Suprapubic skin (tissue), 4 donors: ENCODE measurements around the gene SYT17. TPM values are rescaled to one million over a fixed set of nuclear protein-coding genes. Genes with fewer than 3 reads are reported as not detected.

Experiments
- DNase-seq, 2 donors: peaks; one replicate each; pipeline ENCODE4 v3.0.0-alpha.2; 2019; ENCODE audit warnings: low spot score in 2 of 2
- H3K27ac ChIP-seq: fragments of 200-600 bp; sonication (generic); one replicate; pipeline ENCODE4 v1.5.1; 2019
- H3K27me3 ChIP-seq: fragments of 200-600 bp; sonication (generic); one replicate; pipeline ENCODE4 v1.5.1; 2019
- H3K36me3 ChIP-seq: fragments of 200-600 bp; sonication (generic); one replicate; pipeline ENCODE4 v1.5.1; 2019
- H3K4me1 ChIP-seq: fragments of 200-600 bp; sonication (generic); one replicate; pipeline ENCODE4 v1.5.1; 2019
- H3K4me3 ChIP-seq: fragments of 200-600 bp; sonication (generic); one replicate; pipeline ENCODE4 v1.5.1; 2019; ENCODE audit warnings: mild to moderate bottlenecking
- H3K9me3 ChIP-seq: fragments of 200-600 bp; sonication (generic); one replicate; pipeline ENCODE4 v1.5.1; 2019
- EP300 ChIP-seq: sonication (generic); formaldehyde crosslinking; IDR thresholded peaks from one replicate; pipeline ENCODE4 v1.6.1; 2017; ENCODE audit warnings: antibody characterized with exemption
- POLR2A ChIP-seq, 2 donors: fragments of 450-650 bp; IDR thresholded peaks; one replicate each; pipeline ENCODE4 v1.6.1; 2017; ENCODE audit warnings: antibody characterized with exemption in 2 of 2, mild to moderate bottlenecking in 2 of 2, moderate library complexity in 2 of 2
- POLR2AphosphoS5 ChIP-seq, 3 donors: sonication (generic); formaldehyde crosslinking; IDR thresholded peaks; one replicate each; pipeline ENCODE4 v1.6.1; 2017; ENCODE audit warnings: antibody characterized with exemption in 3 of 3
- WGBS: methylation state at CpG from one replicate; pipeline ENCODE4 v1.1.5; 2018; 5-methylcytosine and 5-hydroxymethylcytosine counted together
- total RNA-seq, 4 donors: library from RNA; depleted of rRNA; stranded (reverse); fragments of >200 nt; gene quantifications; one replicate each; pipeline ENCODE4 v1.1.0, GENCODE V29; 2016
- TF ChIP-seq, protein P1 (sequence below), 2 donors: fragments of 200-600 bp in 1 of 2; fragments of 450-650 bp in 1 of 2; sonication (generic) in 1 of 2; IDR thresholded peaks; one replicate each; pipeline ENCODE4 v1.5.1; 2016 to 2019; ENCODE audit warnings: antibody characterized with exemption in 2 of 2, mild to moderate bottlenecking in 1 of 2, moderate library complexity in 1 of 2

The SYT17 gene
- total RNA-seq, 4 donors from 2014 or later, result 2.5 to 27.6 (median 9.7) TPM

GRCh38 chr16:19219836-19220235, 51.8 kb downstream of the SYT17 start:
- no peak overlapping the region for H3K4me3 ChIP-seq
- H3K27ac ChIP-seq, result no peak overlapping the region
- H3K36me3 ChIP-seq, result peaks cover 15% of the 10 kb centered on the region
- 100% methylated on average over 2 of the region's 2 CpGs for WGBS
- H3K27me3 ChIP-seq, result no peaks in the 10 kb centered on the region
- TF ChIP-seq, protein P1, sequence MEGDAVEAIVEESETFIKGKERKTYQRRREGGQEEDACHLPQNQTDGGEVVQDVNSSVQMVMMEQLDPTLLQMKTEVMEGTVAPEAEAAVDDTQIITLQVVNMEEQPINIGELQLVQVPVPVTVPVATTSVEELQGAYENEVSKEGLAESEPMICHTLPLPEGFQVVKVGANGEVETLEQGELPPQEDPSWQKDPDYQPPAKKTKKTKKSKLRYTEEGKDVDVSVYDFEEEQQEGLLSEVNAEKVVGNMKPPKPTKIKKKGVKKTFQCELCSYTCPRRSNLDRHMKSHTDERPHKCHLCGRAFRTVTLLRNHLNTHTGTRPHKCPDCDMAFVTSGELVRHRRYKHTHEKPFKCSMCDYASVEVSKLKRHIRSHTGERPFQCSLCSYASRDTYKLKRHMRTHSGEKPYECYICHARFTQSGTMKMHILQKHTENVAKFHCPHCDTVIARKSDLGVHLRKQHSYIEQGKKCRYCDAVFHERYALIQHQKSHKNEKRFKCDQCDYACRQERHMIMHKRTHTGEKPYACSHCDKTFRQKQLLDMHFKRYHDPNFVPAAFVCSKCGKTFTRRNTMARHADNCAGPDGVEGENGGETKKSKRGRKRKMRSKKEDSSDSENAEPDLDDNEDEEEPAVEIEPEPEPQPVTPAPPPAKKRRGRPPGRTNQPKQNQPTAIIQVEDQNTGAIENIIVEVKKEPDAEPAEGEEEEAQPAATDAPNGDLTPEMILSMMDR (IDR thresholded peaks at IDR 0.05), result no peak
- TF ChIP-seq EP300, result no peak
- no peak for TF ChIP-seq POLR2AphosphoS5 (IDR thresholded peaks at IDR 0.05)
- TF ChIP-seq POLR2A (IDR thresholded peaks at IDR 0.05), result no peak
- no peak for DNase-seq
- peaks cover 10% of the 10 kb centered on the region for H3K9me3 ChIP-seq
- no peaks in the 10 kb centered on the region for H3K4me1 ChIP-seq

DNA sequence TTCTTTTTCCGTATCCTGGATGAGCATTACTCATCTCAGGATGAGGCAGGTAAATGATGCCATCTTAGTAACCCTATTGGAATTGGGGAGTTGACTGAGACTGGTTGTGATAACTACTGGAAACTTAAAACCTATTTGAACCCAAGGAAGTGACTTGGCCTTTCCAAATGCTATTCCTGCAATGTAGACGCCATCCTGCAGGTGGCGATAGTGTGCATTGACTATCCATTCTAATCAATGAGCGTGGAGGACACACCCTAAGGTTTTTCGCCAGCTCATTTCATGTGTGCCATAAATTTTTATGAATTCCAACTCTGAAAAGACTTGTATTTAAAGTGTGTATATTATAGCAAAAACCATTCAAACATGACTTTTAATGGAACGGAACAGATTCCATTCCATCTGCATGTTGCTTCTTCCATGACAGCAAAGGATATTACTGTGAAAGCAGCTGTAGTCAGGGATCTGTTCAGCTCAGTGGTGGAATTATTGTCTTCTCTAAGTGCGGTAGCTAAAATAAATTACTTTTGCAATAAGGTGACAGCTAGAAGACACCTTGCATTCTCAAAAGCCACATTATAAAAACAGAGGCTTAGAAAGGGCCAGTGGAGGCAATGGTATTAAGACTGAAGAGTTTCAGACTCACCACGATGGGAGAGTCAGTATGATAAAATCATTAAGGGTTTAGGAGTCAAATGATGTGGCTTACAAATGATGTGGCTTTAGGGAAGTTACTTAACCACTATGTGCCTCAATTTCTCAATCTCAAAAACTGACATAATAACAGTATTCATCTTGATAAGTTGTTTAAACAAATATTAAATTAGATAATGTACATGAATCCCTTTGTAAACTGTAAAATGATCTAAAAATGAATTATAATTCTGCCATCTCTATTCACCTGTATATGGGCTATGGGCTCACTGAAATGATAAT, 55.5 kb downstream of the SYT17 start:
- peaks cover 10% of the 10 kb centered on the region for H3K9me3 ChIP-seq
- 57% methylated on average over 8 of the region's 8 CpGs for WGBS
- no peaks in the 10 kb centered on the region for H3K4me1 ChIP-seq
- no peak overlapping the region for H3K4me3 ChIP-seq
- no peaks in the 10 kb centered on the region for H3K27me3 ChIP-seq
- H3K36me3 ChIP-seq, result peaks cover 27% of the 10 kb centered on the region
- no peak for DNase-seq
- TF ChIP-seq, protein P1 (IDR thresholded peaks at IDR 0.05), result no peak
- no peak for TF ChIP-seq POLR2A (IDR thresholded peaks at IDR 0.05)
- TF ChIP-seq EP300, result no peak
- TF ChIP-seq POLR2AphosphoS5 (IDR thresholded peaks at IDR 0.05), result no peak
- no peak overlapping the region for H3K27ac ChIP-seq

GRCh38 chr16:19225651-19226050, 57.6 kb downstream of the SYT17 start:
- peaks cover 27% of the 10 kb centered on the region for H3K36me3 ChIP-seq
- H3K9me3 ChIP-seq, result peaks cover 10% of the 10 kb centered on the region
- no peak for TF ChIP-seq POLR2AphosphoS5 (IDR thresholded peaks at IDR 0.05)
- TF ChIP-seq, protein P1 (IDR thresholded peaks at IDR 0.05), result no peak
- TF ChIP-seq POLR2A (IDR thresholded peaks at IDR 0.05), result no peak
- no peak for TF ChIP-seq EP300
- no peak for DNase-seq
- H3K4me3 ChIP-seq, result no peak overlapping the region
- no peak overlapping the region for H3K27ac ChIP-seq
- no peaks in the 10 kb centered on the region for H3K27me3 ChIP-seq
- H3K4me1 ChIP-seq, result no peaks in the 10 kb centered on the region

DNA sequence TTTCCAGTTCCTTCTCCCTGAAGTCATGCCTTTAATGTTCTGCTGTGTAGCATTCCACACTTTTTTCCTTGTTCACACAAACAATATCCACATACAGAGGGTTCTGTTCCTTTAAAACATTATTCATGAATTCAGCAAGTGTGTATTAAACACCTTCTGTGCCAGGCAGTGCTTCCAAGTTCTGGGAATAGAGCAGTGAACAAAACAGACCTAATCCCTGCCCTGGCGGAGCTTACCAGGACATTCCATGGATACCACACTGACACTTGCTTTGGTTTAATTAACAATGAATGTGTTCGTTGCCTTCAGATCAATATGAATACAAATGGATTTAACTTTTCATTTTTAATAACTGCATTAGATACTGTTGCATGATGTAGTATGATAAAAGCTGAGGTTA, 59.6 kb downstream of the SYT17 start:
- TF ChIP-seq EP300 (no peak), POLR2A (IDR thresholded peaks at IDR 0.05) (no peak), POLR2AphosphoS5 (IDR thresholded peaks at IDR 0.05) (no peak)
- TF ChIP-seq, protein P1 (IDR thresholded peaks at IDR 0.05), result no peak
- Histone ChIP-seq H3K27ac (no peak overlapping the region), H3K36me3 (peaks cover 27% of the 10 kb centered on the region), H3K9me3 (peaks cover 10% of the 10 kb centered on the region), H3K27me3 (no peaks in the 10 kb centered on the region), H3K4me3 (no peak overlapping the region), H3K4me1 (no peaks in the 10 kb centered on the region)
- 68% methylated on average over 2 of the region's 2 CpGs for WGBS
- DNase-seq, result no peak

DNA sequence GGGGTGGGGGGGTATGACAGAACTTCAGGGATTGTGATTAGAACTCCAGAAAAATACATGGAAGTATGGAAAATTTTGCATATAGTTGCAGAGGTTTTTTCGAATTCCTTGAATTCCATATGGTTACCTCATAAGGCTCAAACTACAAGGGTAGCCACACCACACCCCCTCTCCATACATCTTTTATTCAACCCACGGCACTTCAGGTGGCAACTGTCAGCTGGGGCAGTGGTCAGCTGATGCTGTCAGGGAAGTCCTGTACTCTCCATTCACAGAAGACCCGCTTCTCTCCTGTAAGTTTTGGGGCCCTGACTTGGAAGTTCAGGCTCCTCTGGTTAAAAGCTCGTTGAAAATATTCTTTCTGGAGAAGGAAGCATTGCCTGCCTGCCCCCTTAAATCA, 60.0 kb downstream of the SYT17 start:
- 83% methylated on average over 4 of the region's 4 CpGs for WGBS
- Histone ChIP-seq H3K27ac (no peak overlapping the region), H3K4me3 (no peak overlapping the region), H3K9me3 (peaks cover 10% of the 10 kb centered on the region), H3K27me3 (no peaks in the 10 kb centered on the region), H3K4me1 (no peaks in the 10 kb centered on the region), H3K36me3 (peaks cover 27% of the 10 kb centered on the region)
- TF ChIP-seq POLR2AphosphoS5 (IDR thresholded peaks at IDR 0.05), result no peak
- TF ChIP-seq POLR2A (IDR thresholded peaks at IDR 0.05), result no peak
- DNase-seq, result no peak
